Dedifferentiated amniotic fluid mesenchymal stem cell (primary cell): ENCODE results near the gene FAM200B.
"Not testable (repeated sequence)": the region's sequence is repeated elsewhere in the genome, so short reads cannot be mapped to it uniquely, and the experiment has no call there.

Experiments
- DNase-seq: peaks from one replicate; pipeline ENCODE4 v3.0.0-alpha.2; 2016; ENCODE audit errors: extremely low spot score

FAM200B gene

DNA sequence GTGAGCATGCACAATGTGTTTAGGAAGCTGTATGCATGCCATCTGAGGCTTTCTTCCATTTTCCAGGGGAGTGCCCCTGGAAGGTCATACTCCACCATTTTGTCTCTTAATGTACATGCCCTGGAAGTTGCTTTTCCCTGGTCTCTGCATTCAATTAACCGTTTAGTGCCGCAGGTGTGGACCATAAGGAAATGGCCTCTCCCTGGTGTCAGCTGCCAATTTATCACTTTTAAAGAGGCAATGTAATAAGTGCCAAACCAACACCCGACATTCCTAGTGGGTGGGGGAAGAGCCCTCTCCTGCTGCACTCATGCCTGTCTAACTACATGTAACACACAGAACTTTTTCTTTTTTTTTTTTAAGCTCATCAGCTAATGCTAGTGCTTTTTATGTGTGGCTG, 14.1 kb downstream of the FAM200B start:
- DNase-seq = no peak

DNA sequence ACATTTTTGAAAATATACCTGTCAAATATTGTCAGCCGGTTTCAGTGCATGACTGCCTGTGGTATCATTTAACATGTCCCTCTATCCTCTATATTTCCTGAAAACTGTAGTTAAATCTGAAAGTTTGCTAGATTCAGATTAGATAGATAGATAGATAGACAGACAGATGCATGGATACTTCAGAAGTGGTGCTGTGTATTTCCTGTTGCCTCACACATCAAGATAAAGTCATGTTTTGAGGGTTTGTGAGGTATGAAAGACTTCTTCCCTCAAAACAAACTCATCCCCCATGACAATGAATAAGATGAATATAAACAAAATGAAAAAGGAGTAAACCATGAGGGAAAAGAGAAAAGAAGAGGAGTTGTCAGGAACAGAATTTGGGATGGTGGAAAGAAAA, 15.2 kb downstream of the FAM200B start:
- no peak for DNase-seq

DNA sequence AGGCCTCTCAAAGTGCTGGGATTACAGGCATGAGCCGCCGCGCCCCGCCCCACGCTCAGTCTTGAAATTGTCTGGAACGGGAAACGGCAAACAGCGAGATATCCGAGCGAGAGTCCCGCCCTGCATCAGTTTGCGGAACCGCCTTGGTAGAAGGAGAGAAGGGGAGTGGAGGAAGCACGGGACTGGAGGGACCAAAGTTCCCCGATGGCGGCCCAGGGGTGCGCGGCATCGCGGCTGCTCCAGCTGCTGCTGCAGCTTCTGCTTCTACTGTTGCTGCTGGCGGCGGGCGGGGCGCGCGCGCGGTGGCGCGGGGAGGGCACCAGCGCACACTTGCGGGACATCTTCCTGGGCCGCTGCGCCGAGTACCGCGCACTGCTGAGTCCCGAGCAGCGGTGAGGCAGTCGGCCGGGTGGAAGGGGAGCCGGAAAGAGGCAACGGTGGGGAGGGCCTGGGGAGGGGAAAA, 21.3 kb downstream of the FAM200B start, which contains the start of gene BST1:
TSS of gene BST1 (plus strand) at position 125 of the 463 bp plus-strand sequence. CDS start at position 205, 80 bp downstream.
- DNase-seq = no peak

DNA sequence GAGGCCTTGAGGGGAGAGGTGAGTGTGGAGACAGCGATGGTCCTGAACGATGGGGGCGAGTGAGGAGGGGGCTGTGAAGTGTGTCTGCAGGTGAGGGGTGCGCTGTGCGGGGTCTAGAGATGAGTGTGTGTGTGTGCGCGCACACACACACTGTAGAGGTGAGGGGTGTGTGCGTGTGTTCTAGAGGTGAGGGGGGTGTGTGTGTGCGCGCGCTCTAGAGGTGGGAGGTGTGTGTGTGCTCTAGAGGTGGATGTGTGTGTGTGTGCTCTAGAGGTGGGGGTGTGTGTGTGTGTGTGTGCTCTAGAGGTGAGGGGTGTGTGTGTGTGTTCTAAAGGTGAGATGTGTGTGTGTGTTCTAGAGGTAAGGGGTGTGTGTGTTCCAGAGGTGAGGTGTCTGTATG, 21.8 kb downstream of the FAM200B start:
- DNase-seq = no peak

DNA sequence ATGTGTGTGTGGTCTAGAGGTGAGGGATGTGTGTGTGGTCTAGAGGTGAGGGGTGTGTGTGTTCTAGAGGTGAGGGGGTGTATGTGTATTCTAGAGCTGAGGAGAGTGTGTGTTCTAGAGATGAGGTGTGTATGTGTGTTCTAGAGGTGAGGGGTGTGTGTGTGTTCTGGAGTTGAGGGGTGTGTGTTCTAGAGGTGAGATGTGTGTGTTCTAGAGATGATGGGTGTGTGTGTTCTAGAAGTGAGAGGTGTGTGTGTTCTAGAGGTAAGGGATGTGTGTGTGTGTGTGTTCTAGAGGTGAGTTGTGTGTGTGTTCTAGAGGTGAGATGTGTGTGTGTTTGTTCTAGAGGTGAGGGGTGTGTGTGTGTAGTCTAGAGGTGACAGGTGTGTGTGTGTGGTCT, 22.5 kb downstream of the FAM200B start:
- no peak for DNase-seq

DNA sequence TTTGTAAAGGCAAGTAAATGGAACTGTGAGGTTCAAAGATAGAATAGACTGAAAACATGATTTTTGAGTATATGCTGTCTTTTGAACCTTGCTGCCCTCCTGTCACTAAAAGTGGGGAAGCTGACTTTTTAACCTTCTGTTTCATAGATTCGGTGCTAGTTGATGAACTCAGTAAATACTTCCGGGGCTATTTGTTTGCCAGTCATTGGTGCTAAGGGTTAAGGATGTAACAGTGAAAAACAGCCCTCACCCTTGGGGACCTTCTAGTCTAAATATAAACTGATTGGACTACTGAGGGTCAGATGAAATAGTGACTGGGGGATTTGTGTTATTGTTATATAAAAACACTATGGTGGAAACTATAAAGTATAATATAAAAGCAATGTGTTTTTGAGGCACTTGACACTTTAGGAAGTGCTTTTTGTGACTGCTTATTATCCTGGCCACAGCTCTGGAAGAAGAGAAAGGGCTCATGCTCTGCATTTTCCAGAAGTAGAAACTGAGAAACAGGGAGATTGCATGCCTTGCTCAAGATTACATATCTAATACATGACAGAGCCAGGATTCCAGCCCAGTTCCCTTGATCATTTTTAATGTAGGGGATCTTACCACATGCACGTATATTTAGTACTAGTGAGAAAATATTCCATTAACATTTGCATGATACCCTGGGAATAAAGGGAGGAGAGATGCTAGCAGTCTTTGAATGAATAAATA, 25.2 kb downstream of the FAM200B start:
- no peak for DNase-seq

DNA sequence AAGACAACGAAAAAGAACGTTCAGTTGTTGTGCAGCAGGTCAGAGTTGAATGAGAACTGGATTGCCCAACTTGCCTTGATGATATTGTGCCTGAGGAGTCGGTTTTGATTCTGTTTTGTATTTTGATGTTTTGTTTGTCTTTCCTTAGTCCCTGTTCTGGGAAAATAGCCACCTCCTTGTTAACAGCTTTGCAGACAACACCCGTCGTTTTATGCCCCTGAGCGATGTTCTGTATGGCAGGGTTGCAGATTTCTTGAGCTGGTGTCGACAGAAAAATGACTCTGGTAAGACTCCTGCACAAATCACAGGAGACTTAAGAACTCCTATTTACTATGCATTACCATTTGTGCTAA, 25.7 kb downstream of the FAM200B start:
- no peak for DNase-seq

DNA sequence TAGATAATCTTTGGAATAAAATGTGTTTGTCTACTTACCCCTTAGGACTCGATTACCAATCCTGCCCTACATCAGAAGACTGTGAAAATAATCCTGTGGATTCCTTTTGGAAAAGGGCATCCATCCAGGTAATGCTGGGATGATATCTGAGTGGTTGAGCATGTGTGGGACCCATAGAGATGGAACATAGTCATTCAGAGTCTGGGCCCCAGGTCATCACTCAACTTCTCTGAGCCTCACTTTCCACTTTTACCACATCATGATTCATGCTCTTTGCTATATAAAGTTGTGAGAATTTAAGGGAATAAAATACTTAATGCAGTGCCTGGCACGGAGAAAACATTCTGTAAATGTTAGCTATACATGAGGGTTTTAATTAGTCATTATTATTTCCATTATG, 30.1 kb downstream of the FAM200B start:
- no peak for DNase-seq

DNA sequence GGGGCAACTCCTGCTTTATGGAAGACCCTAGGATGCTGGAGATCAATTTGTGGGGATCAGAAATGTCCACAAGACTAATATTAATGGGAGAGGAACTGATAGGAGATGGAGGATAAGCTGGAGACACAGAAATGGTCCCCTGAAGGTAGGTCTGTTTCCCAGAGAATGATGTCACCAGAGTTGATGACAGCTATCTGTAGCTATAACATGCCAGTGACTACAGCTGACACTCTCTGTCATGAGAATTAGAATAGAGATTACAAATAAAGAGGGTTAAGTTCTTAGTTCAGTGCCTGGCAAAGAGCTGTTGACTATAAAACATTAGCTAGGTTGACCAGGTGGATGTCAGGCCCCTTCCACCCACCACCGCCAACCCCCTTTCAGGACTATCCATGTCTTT, 30.6 kb downstream of the FAM200B start:
- no peak for DNase-seq

DNA sequence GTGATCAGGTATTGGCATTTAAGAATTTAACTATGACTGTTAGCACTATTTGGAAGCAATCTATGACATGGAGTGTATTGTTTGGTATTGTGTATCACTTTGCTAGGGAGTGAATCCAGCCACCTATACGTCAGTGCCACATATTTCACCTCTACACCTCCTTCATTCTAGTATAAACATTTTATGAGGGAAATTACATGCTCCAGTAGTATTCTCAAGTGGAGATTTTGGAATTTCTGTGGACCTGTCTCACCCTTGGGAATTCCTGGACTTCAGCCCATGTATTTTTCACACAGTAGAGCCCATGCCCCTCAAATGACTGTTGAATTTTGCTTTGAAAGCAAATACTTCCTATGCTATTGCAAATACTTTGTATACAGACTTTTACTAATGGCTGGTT, 32.5 kb downstream of the FAM200B start:
- DNase-seq = no peak

DNA sequence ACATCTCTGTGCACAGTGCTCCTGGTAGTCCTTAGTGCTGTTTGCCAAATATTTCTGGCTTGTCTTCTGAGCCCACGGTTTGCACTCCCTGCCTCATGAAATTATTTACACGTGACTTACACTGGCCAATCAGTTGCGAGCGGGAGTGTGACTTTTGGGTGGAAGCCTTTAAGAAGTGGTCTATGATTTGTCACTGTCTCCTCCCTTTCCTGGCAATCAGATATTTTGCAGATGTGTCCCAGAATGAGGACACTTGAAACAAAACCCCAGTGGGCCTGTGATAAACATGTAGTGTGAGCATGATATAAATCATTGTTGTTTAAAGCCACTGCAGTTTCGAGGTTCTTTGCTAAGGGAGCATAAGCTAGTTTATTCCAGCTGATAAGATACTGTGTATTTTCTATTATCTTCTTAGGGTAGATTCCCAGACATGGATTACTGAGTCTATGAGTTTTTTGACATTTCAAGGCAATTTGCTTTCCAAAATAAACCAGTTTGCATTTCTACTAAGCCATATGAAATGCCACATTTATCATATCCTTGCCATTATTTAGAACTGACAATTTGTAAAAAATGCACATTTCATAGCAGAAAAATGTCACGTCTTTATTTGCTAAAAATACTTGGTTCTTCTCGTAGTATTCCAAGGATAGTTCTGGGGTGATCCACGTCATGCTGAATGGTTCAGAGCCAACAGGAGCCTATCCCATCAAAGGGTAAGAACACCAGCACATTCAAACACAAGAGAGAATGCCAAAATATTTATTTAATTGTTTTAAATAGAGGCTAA, 33.2 kb downstream of the FAM200B start:
- no peak for DNase-seq

DNA sequence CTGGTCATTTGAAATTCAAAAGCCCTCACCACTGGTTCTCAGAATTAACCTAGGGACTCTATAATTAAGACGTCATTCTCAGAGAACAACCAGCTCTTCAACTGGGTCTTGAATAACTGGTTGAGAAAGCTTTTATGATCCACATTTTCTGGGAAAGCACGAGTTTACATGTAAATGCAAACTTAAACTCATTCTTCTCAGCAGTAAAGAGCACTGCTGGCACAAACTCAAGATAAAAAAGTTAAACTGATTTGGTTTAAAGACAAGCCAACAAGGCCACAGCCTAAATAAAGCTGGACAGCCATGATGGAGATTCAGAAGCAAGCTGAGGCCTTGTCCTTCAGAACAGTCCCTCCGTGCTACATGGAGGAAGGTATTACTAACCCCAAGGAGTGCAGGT, 34.5 kb downstream of the FAM200B start:
- DNase-seq = no peak

DNA sequence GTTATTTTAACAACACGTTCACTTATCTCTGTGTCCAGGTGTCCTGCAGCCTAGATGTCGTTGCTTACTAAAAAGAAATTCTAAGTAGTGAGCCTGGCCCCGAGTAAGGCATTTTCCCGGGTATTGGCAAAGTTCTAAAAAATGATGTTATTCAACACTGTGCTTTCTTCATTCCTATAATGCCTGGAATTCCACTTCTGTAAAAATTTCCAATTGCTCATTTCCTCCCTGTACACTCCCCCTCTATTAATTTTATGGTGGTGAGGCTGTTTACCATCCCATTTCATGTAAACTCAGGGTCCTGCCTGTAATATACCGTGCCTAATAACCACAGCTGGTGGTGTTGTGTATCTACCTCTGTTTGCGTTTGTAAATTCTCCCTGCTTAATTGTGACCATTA, 35.5 kb downstream of the FAM200B start:
- DNase-seq = peak; percentile 64

DNA sequence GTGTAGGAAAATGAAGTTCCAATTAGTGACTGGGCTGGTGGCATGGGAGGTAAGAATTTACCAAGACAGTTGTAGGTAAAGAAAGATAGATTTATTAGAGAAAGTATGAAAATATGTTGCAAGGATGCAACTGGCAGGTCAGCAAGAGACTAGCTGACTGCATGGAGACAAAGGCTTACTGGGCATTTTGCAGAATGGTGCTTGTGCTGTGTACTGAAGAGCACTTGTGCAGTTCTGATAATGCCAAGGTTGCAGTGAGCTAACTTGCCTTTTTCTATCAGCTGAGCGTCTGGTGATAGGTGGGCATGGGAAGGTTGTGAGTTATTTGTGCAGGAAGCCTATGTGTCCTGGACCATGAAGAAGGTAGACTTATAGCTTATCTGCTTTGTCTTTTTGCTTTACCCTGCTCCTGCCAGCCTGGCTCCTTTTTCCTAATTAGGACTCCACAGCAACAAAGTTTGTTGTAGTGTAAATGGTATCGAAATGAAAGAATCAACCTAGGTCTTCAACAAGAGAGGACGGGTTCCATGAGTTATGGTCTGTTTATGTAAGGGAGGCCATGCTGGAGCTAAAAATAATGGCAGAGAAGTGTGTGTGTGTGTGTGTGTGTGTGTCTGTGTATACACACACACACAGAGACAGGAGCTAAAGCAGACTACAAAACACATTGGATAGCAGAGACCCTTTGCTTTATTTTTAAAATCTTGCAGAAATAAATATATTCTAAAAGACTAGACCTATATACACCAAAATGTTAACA, 36.2 kb downstream of the FAM200B start:
- no peak for DNase-seq

DNA sequence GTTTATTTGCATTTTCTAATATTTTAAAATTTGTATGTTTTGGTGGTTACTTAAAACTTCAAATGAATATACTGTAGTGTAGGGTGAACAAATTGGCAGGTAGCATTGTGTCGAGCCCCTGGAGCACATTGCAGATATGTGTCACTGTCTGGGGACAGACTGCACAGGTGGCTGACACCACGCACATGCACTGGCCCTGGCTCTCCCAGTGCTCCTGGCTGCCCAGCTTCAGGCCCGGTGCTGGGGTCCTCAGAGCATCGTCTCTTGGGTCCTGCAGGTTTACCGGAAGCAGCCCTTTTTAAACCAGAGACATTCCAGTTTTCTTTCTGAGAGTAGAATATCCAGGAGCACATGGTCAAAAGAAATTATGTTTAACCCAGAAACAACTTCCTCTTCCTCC, 36.8 kb downstream of the FAM200B start:
- DNase-seq = no peak

DNA sequence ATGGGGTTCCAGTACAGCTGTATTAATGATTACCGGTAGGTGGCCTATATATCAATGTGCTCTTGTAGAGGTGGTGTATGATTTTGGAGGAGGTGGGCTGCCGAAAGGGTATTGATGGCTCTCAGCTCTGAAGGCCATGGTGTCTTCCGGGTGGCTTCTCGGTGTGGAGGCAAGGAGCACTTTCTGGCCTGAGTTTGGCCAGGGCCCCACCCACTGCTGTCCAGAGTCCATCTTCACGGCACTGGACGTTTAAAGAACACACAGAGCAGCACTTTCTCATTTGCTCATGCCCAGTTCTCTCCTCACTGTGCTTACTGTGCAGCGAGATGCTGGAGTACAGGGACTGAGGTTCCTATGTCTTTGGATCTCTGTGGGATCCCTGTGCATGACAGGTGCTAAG, 37.3 kb downstream of the FAM200B start:
- no peak for DNase-seq

DNA sequence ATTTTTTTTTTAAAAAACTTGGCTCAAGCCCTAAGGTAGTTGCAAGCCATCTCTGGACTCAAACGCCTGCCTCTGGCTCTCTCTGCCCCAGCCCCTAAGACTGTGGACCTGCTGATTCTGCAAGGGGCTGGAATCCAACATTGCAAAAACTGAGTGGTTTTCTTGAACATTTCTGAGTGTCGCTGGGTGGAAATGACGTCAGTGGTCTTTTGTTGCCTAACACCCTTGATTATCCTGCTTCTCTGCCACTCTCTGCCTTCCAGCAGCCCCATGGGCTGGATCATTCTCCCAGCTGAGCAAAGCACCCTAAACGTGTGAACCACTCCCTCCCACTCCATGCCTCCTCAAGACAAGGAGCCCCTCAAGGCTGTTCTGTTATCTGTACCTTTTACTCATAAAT, 37.9 kb downstream of the FAM200B start:
- no peak for DNase-seq

DNA sequence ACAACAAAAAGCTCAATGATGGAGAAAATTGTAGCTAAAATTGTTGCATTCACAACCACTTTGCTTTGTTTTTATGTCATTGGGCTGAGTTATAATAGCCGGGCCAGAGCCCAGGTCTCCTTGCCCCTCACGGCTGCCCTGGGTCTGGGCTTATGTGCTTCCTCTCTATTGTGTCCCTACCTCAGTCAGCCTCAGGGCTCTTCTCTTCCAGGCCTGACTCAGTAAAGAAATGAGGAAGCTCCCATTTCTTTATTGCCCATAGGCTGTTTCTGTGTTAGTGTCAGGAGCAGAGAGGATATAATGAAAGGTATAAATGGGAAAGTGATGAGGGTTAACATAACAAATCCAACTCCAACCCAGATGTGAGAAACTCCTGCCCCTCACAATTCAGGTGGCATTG, 39.2 kb downstream of the FAM200B start:
- no peak for DNase-seq

DNA sequence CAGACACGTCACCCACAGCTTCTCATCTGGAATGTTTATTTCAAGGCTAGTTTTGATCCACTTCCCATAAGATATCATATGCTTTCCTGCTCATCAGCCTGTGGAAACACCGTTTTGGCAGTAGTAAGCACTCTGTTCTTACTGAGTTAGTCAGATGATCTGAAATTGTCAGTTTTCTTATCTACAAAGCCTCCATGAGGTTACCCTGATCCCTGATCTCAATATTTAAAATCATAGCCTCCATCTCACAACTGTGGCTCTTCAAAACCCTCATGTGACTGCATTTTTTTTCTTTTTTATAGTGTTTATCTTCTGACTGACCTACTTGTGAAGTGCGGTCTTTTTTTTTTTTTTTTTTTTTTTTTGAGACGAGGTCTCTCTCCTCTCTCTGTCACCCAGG, 44.0 kb downstream of the FAM200B start:
- no peak for DNase-seq

DNA sequence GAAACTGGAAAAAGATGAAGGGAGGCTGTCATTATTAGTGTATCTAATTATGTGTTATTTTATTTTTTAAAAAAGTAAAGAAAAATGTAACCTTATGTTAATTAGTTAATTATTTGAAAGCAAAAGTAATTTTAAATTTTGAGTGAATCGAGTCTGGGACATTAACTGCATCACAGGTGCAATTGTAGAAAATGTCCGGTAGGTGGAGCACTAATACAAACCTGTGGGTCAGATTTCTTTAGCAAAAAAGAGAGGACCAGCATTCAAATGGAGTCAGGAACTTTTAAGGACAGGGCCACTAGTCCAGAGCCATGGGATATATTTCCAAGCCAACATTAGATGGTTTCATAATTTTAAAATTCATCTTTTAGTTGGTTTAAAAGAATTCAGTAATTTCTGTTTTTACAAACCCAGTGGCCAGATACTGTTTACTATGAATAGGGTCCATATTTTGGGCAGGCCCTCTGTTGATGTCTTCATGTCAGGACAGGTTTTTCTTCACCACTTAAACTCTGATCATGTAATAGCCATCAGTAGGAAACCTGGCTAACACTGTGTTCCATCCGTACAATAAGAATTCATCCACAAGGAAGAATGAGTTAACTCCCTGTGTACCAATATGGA, 48.4 kb downstream of the FAM200B start:
- DNase-seq = peak; percentile 57

DNA sequence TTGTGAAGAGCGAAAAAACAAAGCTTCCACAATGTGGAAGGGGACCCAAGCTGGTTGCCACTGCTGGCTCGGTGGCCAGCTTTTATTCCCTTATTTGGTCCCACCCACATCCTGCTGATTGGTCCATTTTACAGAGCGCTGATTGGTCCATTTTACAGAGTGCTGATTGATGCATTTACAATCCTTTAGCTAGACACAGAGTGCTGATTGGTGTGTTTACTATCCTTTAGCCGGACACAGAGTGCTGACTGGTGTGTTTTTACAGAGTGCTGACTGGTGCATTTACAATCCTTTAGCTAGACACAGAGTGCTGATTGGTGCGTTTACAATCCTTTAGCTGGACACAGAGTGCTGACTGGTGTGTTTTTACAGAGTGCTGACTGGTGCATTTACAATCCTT, 51.4 kb downstream of the FAM200B start:
- not testable (repeated sequence) for DNase-seq

DNA sequence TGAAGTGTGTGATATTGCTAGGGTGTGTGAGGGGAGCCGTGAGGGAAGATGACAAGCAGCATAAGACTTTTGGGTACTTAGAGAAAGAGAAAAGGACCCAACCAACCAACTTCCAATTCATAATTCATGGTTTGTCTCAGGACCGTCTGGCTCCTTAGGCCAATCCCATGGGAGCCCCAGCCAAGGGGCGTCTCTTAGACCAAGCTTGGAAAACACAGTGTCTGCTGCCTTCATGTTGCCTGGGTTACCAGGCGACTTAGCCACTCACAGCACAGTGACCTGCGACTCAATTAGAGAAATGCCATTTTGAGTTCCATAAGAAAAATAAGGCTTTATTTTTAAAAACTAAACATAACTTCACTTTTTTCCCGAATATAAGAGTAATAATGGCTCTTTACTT, 53.9 kb downstream of the FAM200B start:
- DNase-seq = no peak
